Tibial artery (tissue), 4 donors: ENCODE results near the gene CUL9.

Source experiments
- DNase-seq, 2 donors: peaks; one replicate each; pipeline ENCODE4 v3.0.0-alpha.2; 2019
- H3K27ac ChIP-seq, 2 donors: fragments of 200-600 bp; sonication (generic) in 1 of 2; 1 replicate in 1 of 2; 2 replicates in 1 of 2; pipeline ENCODE4 v1.5.1; 2018 to 2019; ENCODE audit warnings: mild to moderate bottlenecking in 1 of 2
- H3K27me3 ChIP-seq, 2 donors: fragments of 200-600 bp; sonication (generic) in 1 of 2; one replicate each; pipeline versions ENCODE4 v1.5.1 to v1.6.0; 2016 to 2019
- H3K36me3 ChIP-seq, 3 donors: fragments of 200-600 bp; sonication (generic) in 2 of 3; one replicate each; pipeline ENCODE4 v1.5.1; 2016 to 2019; ENCODE audit warnings: mild to moderate bottlenecking in 2 of 3
- H3K4me1 ChIP-seq, 4 donors: fragments of 200-600 bp; sonication (generic) in 2 of 4; 1 replicate in 3 of 4; 2 replicates in 1 of 4; pipeline ENCODE4 v1.5.1; 2016 to 2019
- H3K4me3 ChIP-seq, 2 donors: fragments of 200-600 bp; sonication (generic) in 1 of 2; 1 replicate in 1 of 2; 2 replicates in 1 of 2; pipeline ENCODE4 v1.5.1; 2018 to 2019; ENCODE audit warnings: mild to moderate bottlenecking in 2 of 2
- H3K9me3 ChIP-seq, 3 donors: fragments of 200-600 bp; sonication (generic) in 1 of 3; one replicate each; pipeline ENCODE4 v1.5.1; 2016 to 2019
- CTCF ChIP-seq, 2 experiments: fragments of 200-600 bp in 1 of 2; fragments of 450-650 bp in 1 of 2; IDR thresholded peaks; one replicate each; pipeline ENCODE4 v1.5.1; 2017 to 2019; ENCODE audit warnings: antibody characterized with exemption in 2 of 2, mild to moderate bottlenecking in 1 of 2, moderate library complexity in 1 of 2
- intact Hi-C: fragments of 100-400 bp; cut with DNase I; formaldehyde crosslinking; loops from one replicate; pipeline ENCODE4 v1.15.0; 2023; ENCODE audit warnings: low total_unique reads

CUL9 gene

GRCh38 chr6:43180058-43180457 lies 1.9 kb upstream of the CUL9 start:
- intact Hi-C loops = no loop called here
- Histone ChIP-seq H3K27me3 (no peaks in the 10 kb centered on the region), H3K4me3 (no peak overlapping the region), H3K9me3 (no peaks in the 10 kb centered on the region), H3K36me3 (peaks cover 35 to 63% (median 55%) of the 10 kb centered on the region in 3 donors), H3K4me1 (peaks cover 0 to 37% (median 25%) of the 10 kb centered on the region in 4 donors), H3K27ac (peak overlapping the region in 1 of 2 donors; percentile 3)
- DNase-seq = no peak
- no peak for TF ChIP-seq CTCF (IDR thresholded peaks at IDR 0.05)

GRCh38 chr6:43180985-43181384 lies 1.0 kb upstream of the CUL9 start:
- Histone ChIP-seq H3K36me3 (peaks cover 36 to 64% (median 46%) of the 10 kb centered on the region in 3 donors), H3K4me3 (no peak overlapping the region)
- no peak for DNase-seq

GRCh38 chr6:43181621-43181941 lies 415 bp upstream of the CUL9 start:
- intact Hi-C loops = no loop called here
- Histone ChIP-seq H3K4me1 (peaks cover 0 to 23% (median 13%) of the 10 kb centered on the region in 4 donors), H3K36me3 (peaks cover 36 to 64% (median 40%) of the 10 kb centered on the region in 3 donors), H3K27me3 (no peaks in the 10 kb centered on the region), H3K9me3 (no peaks in the 10 kb centered on the region), H3K27ac (peak overlapping the region; percentile 55 to 78), H3K4me3 (peak overlapping the region; percentile 68 to 76)
- TF ChIP-seq CTCF (IDR thresholded peaks at IDR 0.05) = no peak
- DNase-seq = no peak

More at GRCh38 chr6:43180985-43181384, 1.0 kb upstream of the CUL9 start:
- no peaks in the 10 kb centered on the region for H3K9me3 ChIP-seq
- TF ChIP-seq CTCF (IDR thresholded peaks at IDR 0.05) = no peak
- peak overlapping the region; percentile 55 to 78 for H3K27ac ChIP-seq
- H3K27me3 ChIP-seq = no peaks in the 10 kb centered on the region
- intact Hi-C loops = no loop called here
- peaks cover 0 to 28% (median 16%) of the 10 kb centered on the region in 4 donors for H3K4me1 ChIP-seq

GRCh38 chr6:43183441-43183840 lies 1.4 kb downstream of the CUL9 start:
- no peaks in the 10 kb centered on the region for H3K9me3 ChIP-seq
- no peak overlapping the region for H3K4me3 ChIP-seq
- H3K27me3 ChIP-seq = no peaks in the 10 kb centered on the region
- intact Hi-C loops = no loop called here
- peaks cover 0 to 23% (median 13%) of the 10 kb centered on the region in 4 donors for H3K4me1 ChIP-seq
- TF ChIP-seq CTCF (IDR thresholded peaks at IDR 0.05) = no peak
- no peak for DNase-seq
- no peak overlapping the region for H3K27ac ChIP-seq
- H3K36me3 ChIP-seq = peaks cover 23 to 66% (median 45%) of the 10 kb centered on the region in 3 donors

- H3K36me3 ChIP-seq = peaks cover 13 to 65% (median 39%) of the 10 kb centered on the region in 3 donors
- H3K4me1 ChIP-seq = peaks cover 0 to 23% (median 13%) of the 10 kb centered on the region in 4 donors
- H3K9me3 ChIP-seq = no peaks in the 10 kb centered on the region
- no peak overlapping the region for H3K4me3 ChIP-seq
- DNase-seq = no peak
- no peak overlapping the region for H3K27ac ChIP-seq
- intact Hi-C loops = no loop called here
- TF ChIP-seq CTCF (IDR thresholded peaks at IDR 0.05) = no peak
- H3K27me3 ChIP-seq = no peaks in the 10 kb centered on the region
Observed at GRCh38 chr6:43184268-43184985, 2.4 kb downstream of the CUL9 start.
